IMR-90 (cell line): Measurements from ENCODE around the gene TIGD3. TPM values are rescaled to one million over a fixed set of nuclear protein-coding genes. Genes with fewer than 3 reads are reported as not detected.

Experiments used
- ATAC-seq: fragments of 200-7000 bp; cut with Tn5 transposase; 2 replicates; pipeline ENCODE4 v1.9.1; 2020; ENCODE audit warnings: low read depth, mild to moderate bottlenecking, moderate library complexity
- BruUV-seq: library from RNA; stranded (reverse); fragments of 400-500 nt; replicated peaks from 2 replicates; lab custom pipeline; 2021; lab: Mats Ljungman, UMichigan
- CTCF ChIA-PET: fragments of 300-600 bp; formaldehyde crosslinking; extraction: SDS; loops from one replicate; lab custom pipeline; 2021; ENCODE audit warnings: antibody characterized with exemption; lab: Yijun Ruan, JAX
- POLR2A ChIA-PET: fragments of 300-600 bp; sonication (Branson Sonifier 250); formaldehyde crosslinking; loops from one replicate; lab custom pipeline; 2022; ENCODE audit warnings: antibody characterized with exemption; ENCODE audit not compliant: unreplicated experiment; lab: Charles Lee
- DNase-seq: peaks from one replicate; pipeline ENCODE4 v3.0.0; 2013
- H2AFZ ChIP-seq: replicated peaks from 2 replicates; pipeline ENCODE3; 2013; ENCODE audit warnings: low read length, mild to moderate bottlenecking; ENCODE audit not compliant: poor library complexity
- H2AK5ac ChIP-seq: 2 replicates; pipeline ENCODE4 v1.6.1; 2013; ENCODE audit warnings: low read depth, low read length, inconsistent platforms
- H2AK9ac ChIP-seq: replicated peaks from 2 replicates; pipeline ENCODE3; 2013; ENCODE audit warnings: mild to moderate bottlenecking, low read depth, low read length, moderate library complexity; ENCODE audit not compliant: poor library complexity
- H2BK120ac ChIP-seq: 2 replicates; pipeline ENCODE4 v1.6.1; 2013; ENCODE audit warnings: low read depth, low read length, inconsistent platforms
- H2BK15ac ChIP-seq: 3 replicates; pipeline ENCODE4 v1.6.1; 2013; ENCODE audit warnings: low read depth, low read length, inconsistent platforms
- H2BK20ac ChIP-seq: 2 replicates; pipeline ENCODE4 v1.6.1; 2013; ENCODE audit warnings: low read depth, mild to moderate bottlenecking, inconsistent platforms, low read length, moderate library complexity
- H2BK5ac ChIP-seq: 2 replicates; pipeline ENCODE4 v1.6.1; 2013; ENCODE audit warnings: mild to moderate bottlenecking, low read depth, low read length, inconsistent platforms; ENCODE audit not compliant: poor library complexity, severe bottlenecking
- H3K14ac ChIP-seq: replicated peaks from 2 replicates; pipeline ENCODE4 v1.6.1; 2013; ENCODE audit warnings: low read depth, low read length, inconsistent platforms
- H3K18ac ChIP-seq: 2 replicates; pipeline ENCODE4 v1.6.1; 2013; ENCODE audit warnings: low read depth, low read length, control low read depth
- H3K23ac ChIP-seq: 2 replicates; pipeline ENCODE4 v1.6.1; 2013; ENCODE audit warnings: low read depth, low read length, inconsistent platforms
- H3K27ac ChIP-seq: 2 replicates; pipeline ENCODE4 v1.5.1; 2013; ENCODE audit warnings: mild to moderate bottlenecking, control low read depth, low read length; ENCODE audit not compliant: insufficient read depth
- H3K27me3 ChIP-seq: 2 replicates; pipeline ENCODE4 v1.6.1; 2013; ENCODE audit warnings: low read length; ENCODE audit not compliant: control insufficient read depth, insufficient read depth
- H3K36me3 ChIP-seq: 2 replicates; pipeline ENCODE4 v1.6.1; 2013; ENCODE audit warnings: low read length, mixed read lengths; ENCODE audit not compliant: control insufficient read depth, insufficient read depth
- H3K4ac ChIP-seq: 2 replicates; pipeline ENCODE4 v1.6.1; 2013; ENCODE audit warnings: low read depth, low read length, inconsistent platforms
- H3K4me1 ChIP-seq: 2 replicates; pipeline ENCODE4 v1.6.1; 2013; ENCODE audit warnings: low read length, mixed read lengths; ENCODE audit not compliant: control insufficient read depth, insufficient read depth
- H3K4me2 ChIP-seq: 2 replicates; pipeline ENCODE4 v1.6.1; 2013; ENCODE audit warnings: low read depth, mild to moderate bottlenecking, control low read depth, low read length, moderate library complexity
- H3K4me3 ChIP-seq: 2 replicates; pipeline ENCODE4 v1.5.1; 2013; ENCODE audit warnings: low read depth, mild to moderate bottlenecking, control low read depth, low read length, moderate library complexity; ENCODE audit not compliant: insufficient read depth
- H3K56ac ChIP-seq: 2 replicates; pipeline ENCODE4 v1.6.1; 2013; ENCODE audit warnings: low read length, inconsistent platforms; ENCODE audit not compliant: insufficient read depth; ENCODE audit errors: extremely low read depth
- H3K79me1 ChIP-seq, 2 experiments: 2 replicates each; pipeline ENCODE4 v1.6.1; 2013; ENCODE audit warnings: low read length in 2 of 2, inconsistent platforms in 1 of 2, low read depth in 1 of 2
- H3K9ac ChIP-seq: 2 replicates; pipeline ENCODE4 v1.6.1; 2013; ENCODE audit warnings: low read depth, low read length, control low read depth
- H3K9me1 ChIP-seq: 2 replicates; pipeline ENCODE4 v1.6.1; 2013; ENCODE audit warnings: low read length, inconsistent platforms; ENCODE audit not compliant: insufficient read depth
- H3K9me3 ChIP-seq: 2 replicates; pipeline ENCODE4 v1.6.1; 2013; ENCODE audit warnings: low read length; ENCODE audit not compliant: control insufficient read depth, insufficient read depth
- H4K20me1 ChIP-seq: 2 replicates; pipeline ENCODE4 v1.6.1; 2013; ENCODE audit warnings: low read length, inconsistent platforms; ENCODE audit not compliant: insufficient read depth
- H4K5ac ChIP-seq: 2 replicates; pipeline ENCODE4 v1.6.1; 2013; ENCODE audit warnings: mild to moderate bottlenecking, low read depth, low read length, control low read depth
- H4K8ac ChIP-seq, 2 experiments: 2 replicates each; pipeline ENCODE4 v1.6.1; 2013; ENCODE audit warnings: low read depth in 2 of 2, low read length in 2 of 2, control low read depth in 1 of 2, inconsistent platforms in 1 of 2
- H4K91ac ChIP-seq: 2 replicates; pipeline ENCODE4 v1.6.1; 2013; ENCODE audit warnings: low read depth, low read length, inconsistent platforms; ENCODE audit not compliant: insufficient read depth
- CEBPB ChIP-seq: IDR thresholded peaks from 2 replicates; pipeline ENCODE4 v1.6.1; 2012; ENCODE audit warnings: low read depth, low read length, improper control_type of control experiment
- CTCF ChIP-seq: conservative IDR thresholded peaks from 2 replicates; pipeline ENCODE4 v1.5.1; 2012; ENCODE audit warnings: mild to moderate bottlenecking, low read depth, low read length, improper control_type of control experiment
- MXI1 ChIP-seq: IDR thresholded peaks from 2 replicates; pipeline ENCODE4 v1.6.1; 2012; ENCODE audit warnings: low read depth, mild to moderate bottlenecking, low read length, moderate library complexity, borderline replicate concordance
- SMC3 ChIP-seq: fragments of 150-350 bp; IDR thresholded peaks from 2 replicates; pipeline ENCODE4 v1.6.1; 2016; ENCODE audit warnings: low read depth, mild to moderate bottlenecking, antibody characterized with exemption, low read length, moderate library complexity
- WGBS, 2 experiments: methylation state at CpG; one replicate each; pipeline versions ENCODE4 v1.1.5 to v1.1.7; 2013; ENCODE audit warnings: missing lambda C conversion rate in 2 of 2; ENCODE audit not compliant: insufficient read length in 1 of 2; ENCODE audit errors: extremely low coverage in 2 of 2; 5-methylcytosine and 5-hydroxymethylcytosine counted together
- dilution Hi-C: fragments of 300-500 bp; cut with HindIII; formaldehyde crosslinking; loops from one replicate; pipeline ENCODE4 v1.14.3; 2018; ENCODE audit warnings: low sequenced_read_pairs; ENCODE audit not compliant: unreplicated experiment
- in situ Hi-C: fragments of 300-500 bp; cut with MboI; formaldehyde crosslinking; loops from 3 replicates; pipeline ENCODE4 v1.14.3; 2019; ENCODE audit warnings: low sequenced_read_pairs, inconsistent platforms, mixed read lengths
- intact Hi-C: fragments of 100-400 bp; cut with micrococcal nuclease; formaldehyde crosslinking; loops from 2 replicates; pipeline ENCODE4 v1.10.0; 2022
- polyA plus RNA-seq, 3 experiments: library from polyadenylated mRNA; depleted of rRNA; stranded (reverse); fragments of >200 nt; gene quantifications; 2 replicates each; pipeline ENCODE4 v1.2.3, GENCODE V29; 2012; ENCODE audit warnings: low replicate concordance in 1 of 3
- total RNA-seq: library from RNA; depleted of rRNA; stranded (reverse); fragments of >200 nt; gene quantifications from 2 replicates; pipeline ENCODE4 v1.2.3, GENCODE V29; 2012

TIGD3 gene
- total and polyA plus RNA-seq, 2 of the 4 experiments (the other 2 are of a cell fraction) = 0.12 TPM; not detected in 1

GRCh38 chr11:65399249-65399648 is 44.7 kb downstream of the TIGD3 start:
- DNase-seq (no peak), ATAC-seq (no peak)
- Histone ChIP-seq H3K4me2 (no peak overlapping the region), H3K9ac (no peak overlapping the region), H3K36me3 (peaks cover 58% of the 10 kb centered on the region), H3K56ac (no peak overlapping the region), H4K5ac (no peak overlapping the region), H3K79me1 (peaks cover 4 to 42% of the 10 kb centered on the region in 2 experiments; a peak in 3 of 4 replicates), H4K20me1 (peaks cover 7% of the 10 kb centered on the region), H2AK5ac (no peak overlapping the region), H3K9me3 (no peaks in the 10 kb centered on the region), H4K91ac (no peak overlapping the region), H3K4ac (no peak overlapping the region), H2AK9ac (no peak overlapping the region), H3K27ac (no peak overlapping the region), H3K18ac (no peak overlapping the region), H2BK15ac (no peak overlapping the region), H4K8ac (no peak overlapping the region), H2BK20ac (no peak overlapping the region), H3K4me3 (no peak overlapping the region), H2BK5ac (no peak overlapping the region), H3K27me3 (no peaks in the 10 kb centered on the region), H3K14ac (no peak overlapping the region), H2AFZ (no peak overlapping the region), H2BK120ac (no peak overlapping the region), H3K23ac (no peak overlapping the region), H3K9me1 (no peaks in the 10 kb centered on the region; the same call in 1 of the 2 replicates), H3K4me1 (no peaks in the 10 kb centered on the region)
- ChIA-PET CTCF (interaction anchor here (0.7 kb wide), 1 partner anchor 10 kb away, joined by 7 read pairs; no protein-coding TSS in a partner anchor), POLR2A (no interaction called here)
- no TSS peak for BruUV-seq
- TF ChIP-seq SMC3 = no peak
- no peak for TF ChIP-seq CTCF
- no peak for TF ChIP-seq MXI1
- no peak for TF ChIP-seq CEBPB
- intact Hi-C loops = no loop called here
- 95% methylated on average over 12 of the region's 13 CpGs; no CpG with 5 or more reads in 1 of the 2 experiments for WGBS, 2 experiments
- dilution Hi-C loops = no loop called here
- in situ Hi-C loops = no loop called here
